ENCODE results near the gene GPR160.

GPR160 gene

DNA sequence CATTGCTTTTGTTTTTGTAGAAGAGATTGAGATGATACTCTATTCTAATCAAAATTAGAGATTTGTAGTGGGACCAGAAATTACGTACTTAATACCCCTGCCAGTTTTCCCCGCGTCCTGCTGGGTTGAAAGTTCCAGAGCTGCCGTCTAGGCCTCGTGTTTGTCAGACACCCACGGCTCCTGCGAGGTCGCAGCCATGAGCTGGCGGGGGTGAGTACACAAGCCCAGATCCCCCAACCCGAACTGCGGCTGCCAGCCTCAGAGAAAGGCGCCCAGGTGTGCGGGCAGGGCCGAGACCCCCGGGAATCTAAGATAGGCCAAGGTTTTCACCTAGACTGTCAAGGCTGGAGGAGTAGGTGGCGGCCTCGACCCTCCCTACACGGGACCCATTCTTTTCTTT, 26.3 kb downstream of the GPR160 start:
- DNase-seq (ENCODE audit: low spot score) = no peak

DNA sequence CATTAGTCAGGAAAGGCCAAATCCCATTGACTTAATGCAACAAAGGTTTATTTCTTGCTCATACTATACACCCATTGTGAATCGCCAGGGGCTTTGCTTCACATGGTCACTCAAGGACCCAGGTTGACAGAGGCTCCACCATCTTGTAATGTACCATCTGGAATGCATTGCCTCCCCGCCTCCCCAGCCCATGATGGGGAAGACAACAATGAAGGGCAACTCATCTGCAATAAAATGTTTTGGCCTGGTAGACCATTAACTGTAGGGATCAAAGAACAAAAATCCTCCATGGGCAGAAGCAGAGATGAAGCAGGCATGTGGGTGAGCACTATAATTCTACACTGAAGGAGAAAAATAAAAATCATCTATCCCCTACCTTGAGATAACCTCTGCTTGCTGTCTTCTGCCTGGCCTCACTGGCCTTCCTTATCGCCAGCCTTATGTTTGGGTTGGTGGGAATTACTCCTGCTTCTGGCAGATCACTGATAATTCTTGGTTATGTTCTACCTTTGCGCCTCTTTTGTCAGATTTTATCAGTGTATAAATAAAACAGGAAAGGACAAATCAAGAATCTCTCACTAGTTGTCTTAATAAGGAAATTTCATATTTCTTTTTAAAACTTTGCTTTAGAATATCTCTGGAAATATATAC, 37.8 kb downstream of the GPR160 start:
- no peak for DNase-seq (ENCODE audit: low spot score)

DNA sequence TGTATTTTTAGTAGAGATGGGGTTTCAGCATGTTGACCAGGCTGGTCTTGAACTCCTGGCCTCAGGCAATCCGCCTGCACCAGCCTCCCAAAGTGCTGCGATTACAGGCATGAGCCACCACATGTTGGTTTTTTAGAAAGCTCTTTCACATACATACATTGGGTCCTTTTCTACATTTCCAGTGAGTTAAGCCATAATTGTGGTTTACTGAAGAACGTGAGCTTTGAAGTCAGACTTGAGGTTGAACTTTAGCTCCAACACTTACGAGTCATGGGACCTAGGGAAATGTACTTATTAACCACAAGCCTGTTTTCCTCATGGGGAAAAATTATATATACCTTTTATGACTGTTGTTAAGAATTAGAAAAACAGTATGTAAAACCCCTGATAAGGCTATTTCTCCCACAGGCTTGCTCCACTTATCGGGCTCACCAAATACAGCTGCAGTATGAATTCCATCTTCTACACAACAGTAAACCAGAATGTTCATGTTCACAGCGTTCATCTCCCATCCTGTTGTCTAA, 39.0 kb downstream of the GPR160 start:
- DNase-seq (ENCODE audit: low spot score) = peak; percentile 6

DNA sequence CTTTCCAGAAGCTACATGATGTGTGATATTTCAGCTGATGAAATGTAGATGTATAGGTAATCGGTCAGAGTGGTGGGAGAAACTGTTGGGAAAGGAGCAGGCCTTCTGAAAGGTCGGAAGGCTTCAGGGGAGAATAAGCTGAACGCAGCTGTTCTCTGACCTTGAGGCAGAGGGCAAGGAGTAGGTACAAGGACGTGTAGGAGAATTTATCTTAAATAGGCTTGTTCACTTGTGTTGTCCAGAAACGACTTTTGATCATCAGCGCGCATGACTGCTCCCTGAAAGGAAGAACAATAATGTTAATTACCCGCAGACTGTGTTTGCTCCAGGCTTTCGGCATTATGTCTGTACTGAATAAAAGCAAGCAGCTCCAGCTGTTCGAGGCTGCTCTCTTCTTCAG, 39.6 kb downstream of the GPR160 start:
- no peak for DNase-seq (ENCODE audit: low spot score)

DNA sequence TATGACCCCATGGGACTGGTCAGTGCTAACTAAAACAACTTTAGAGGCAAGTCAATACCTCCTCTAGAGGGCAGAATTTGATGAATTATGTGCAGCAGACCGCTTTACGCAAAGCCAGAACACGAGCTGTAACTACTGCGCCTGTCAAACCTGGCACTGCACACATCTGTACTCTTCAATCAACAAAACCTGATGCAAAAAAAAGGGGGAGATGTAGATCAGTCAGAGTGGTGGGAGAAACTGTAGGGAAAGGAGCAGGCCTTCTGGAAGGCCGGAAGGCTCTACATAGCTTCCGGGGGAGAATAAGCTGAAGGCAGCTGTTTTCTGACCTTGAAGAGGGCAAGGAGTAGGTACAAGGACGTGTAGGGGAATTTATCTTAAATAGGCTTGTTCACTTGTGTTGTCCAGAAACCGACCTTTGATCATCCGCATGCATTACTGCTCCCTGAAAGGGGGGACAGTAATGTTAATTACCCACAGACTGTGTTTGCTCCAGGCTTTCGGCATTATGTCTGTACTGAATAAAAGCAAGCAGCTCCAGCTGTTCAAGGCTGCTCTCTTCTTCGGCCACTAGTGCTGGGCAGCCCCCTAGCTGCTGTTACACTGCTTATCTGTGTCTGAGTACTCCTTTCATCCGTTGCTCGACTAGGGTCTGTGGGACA, 41.0 kb downstream of the GPR160 start:
- no peak for DNase-seq (ENCODE audit: low spot score)

DNA sequence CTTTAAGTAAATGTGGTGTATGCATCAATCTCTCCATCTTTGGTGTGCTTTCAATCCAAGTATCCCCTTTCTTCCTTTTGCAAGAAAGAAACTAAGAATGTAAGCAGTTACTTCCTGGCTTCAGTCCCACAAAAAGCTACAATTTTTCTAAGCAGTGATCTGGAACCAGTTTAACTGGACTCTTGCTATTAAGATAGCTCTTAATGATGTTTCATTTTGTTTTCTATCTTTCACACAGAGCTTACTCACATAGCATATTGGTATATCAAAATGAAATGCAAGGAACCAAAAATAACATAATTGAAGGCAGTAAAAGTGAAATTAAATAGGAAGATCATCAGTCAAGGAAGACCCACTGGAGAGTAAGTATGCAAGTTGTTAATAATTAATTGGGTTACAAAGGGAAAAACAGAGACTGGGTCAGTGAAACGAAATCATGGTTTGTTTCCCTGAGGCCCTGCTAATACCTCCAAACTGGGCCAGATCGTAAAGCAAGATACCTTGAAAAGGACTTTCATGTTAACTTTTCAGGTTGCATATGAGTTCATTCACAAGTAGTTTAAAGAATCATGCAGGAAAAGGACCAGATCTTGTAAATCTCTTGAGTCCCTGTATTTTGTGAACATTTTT, 41.9 kb downstream of the GPR160 start:
- no peak for DNase-seq (ENCODE audit: low spot score)

DNA sequence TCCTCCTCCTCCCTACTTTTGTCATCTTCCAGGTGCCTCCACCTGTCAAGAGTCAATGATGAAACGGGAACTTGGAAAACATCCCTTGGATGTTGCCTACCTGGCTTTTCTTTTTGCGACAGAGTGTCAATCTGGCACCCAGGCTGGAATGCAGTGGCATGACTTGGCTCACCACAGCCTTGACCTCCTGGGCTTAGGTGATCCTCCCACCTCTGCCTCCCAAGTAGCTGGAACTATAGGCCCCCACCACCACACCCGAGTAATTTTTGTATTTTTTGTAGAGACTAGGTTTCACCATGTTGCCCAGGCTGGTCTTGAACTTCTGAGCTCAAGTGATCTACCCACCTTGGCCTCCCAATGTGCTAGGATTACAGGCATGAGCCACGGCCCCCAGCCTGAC, 42.8 kb downstream of the GPR160 start:
- no peak for DNase-seq (ENCODE audit: low spot score)

DNA sequence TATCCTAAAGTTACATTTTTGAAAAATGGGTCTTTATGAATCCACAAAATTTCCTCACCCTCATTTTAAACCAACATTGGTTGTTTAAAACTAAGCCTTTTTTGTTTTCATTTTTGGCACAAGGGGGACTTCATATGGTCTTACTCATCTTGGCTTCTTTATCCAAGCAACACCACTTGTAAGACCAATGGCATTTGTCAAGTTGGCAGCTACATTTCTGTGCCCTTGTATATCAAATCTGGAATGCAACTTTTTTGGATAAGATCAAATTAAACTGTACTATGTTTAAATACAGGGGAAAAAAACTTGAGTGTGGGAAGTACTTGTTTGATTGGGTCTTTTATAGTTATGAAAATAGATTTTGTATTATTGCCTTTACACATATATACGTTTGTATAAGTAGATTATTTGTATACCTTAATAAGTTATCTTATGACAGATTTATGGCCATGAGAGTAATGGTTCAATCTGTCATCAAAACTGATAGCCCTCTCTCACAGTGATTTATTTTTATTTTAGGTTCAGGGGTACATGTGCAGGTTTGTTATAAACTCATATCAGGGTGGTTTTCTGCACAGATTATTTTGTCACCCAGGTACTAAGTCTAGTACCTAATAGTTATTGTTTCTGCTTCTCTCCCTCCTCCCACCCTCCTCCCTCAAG, 43.4 kb downstream of the GPR160 start:
- DNase-seq (ENCODE audit: low spot score) = peak; percentile 53

DNA sequence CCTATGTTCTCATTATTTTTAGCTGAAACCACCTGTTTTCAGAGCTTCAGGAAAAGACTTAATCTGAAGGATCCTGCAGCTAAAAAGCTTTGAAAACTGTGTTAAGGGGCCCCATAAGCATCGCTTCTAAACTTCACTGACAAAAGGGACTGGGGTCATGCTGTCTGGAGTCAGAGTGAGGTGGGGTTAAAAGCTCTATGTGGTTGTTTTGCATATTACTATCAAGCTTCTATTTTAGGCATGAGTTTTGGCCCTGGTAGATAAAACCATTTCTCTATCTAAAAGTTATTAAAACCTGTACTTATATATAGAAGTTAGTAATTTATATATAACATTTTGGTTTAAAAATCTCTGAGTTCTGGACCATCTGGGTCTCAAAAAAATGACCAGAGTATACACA, 45.5 kb downstream of the GPR160 start:
- no peak for DNase-seq (ENCODE audit: low spot score)

DNA sequence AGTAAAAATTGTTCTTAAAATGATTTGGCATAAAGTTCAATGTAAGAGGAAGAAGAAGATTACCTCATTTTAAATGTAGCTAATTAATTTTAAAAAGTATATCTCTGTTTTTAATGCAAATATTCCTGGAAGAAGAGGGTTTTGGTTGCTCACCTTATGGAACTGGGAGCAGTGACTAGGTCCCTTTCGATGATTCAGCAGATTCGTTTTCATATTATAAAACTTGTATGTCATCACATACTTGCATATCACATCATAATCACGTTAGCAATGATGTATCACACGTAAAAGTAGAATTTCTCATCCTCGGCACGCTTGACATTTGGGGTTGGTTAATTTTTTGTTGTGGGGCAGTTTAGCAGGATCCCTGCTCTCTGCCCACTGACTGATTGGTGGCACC, 47.6 kb downstream of the GPR160 start:
- no peak for DNase-seq (ENCODE audit: low spot score)

DNA sequence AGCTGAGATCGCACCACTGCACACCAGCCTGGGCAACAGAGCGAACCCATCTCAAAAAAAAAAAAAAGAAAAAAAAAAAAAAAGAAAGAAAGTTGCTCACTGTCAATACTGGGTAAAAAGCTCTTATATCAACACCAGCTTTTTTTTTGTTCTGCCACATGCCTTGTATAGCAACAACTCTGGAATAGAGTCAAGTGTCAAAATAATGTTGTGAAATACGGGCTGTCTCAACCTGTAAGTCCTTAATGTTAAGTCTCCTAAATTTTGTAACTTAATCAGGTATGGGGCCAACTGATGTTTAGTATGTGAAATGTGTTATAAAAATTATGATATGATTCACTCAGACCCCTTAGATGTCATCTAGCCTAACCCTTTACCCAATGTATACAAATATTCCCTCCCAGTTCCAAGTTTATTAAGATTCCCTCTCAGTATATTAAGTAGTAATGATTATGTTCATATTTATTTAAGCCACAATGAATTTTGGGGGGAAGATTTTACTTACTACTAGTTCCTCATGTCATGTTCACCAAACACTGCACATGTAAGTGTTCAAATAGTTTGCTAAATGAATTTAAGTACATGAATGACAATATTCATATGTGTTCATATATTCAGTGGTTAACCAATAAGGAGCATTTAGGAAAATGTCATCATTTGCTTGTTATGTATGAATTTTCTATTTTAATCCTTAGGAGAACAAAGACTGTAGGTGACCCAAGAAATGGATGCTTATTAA, 52.2 kb downstream of the GPR160 start:
- no peak for DNase-seq (ENCODE audit: low spot score)

DNA sequence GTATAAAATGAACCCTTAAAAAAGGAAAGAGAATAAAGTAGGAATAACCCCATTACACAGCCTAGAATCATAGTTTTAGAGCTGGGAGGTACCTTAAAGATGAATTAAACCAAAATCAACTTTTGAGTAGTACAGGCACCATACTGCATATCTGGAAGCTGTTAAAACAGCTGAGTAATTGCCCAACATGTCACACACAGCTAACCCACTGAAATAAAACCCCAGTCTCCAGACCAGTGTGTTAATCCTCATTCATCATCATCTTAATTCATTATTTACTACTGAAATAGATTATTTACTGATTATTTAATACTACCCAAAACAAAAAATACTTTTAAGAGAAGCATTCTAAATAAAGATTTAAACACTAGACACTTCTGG, 52.8 kb downstream of the GPR160 start:
- no peak for DNase-seq (ENCODE audit: low spot score)

DNA sequence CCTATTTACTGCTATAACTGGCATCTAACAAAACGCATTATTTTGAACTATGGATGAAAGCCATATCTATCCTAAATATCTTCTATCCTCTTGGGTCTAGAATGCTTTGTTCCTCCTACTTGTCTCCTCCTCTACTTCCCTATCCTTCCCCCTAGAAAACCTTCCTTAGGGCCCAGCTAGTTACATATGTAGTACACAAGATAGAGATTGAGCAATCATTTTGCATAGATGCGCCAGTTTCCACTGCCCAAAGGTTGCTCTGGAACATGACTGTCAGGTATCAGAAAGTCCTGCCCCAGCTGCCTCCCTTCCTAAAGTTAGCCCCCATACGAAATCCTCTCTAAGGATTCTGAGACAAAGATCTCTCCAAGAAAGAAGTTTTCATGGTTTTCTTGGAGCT, 55.1 kb downstream of the GPR160 start:
- DNase-seq (ENCODE audit: low spot score) = no peak

DNA sequence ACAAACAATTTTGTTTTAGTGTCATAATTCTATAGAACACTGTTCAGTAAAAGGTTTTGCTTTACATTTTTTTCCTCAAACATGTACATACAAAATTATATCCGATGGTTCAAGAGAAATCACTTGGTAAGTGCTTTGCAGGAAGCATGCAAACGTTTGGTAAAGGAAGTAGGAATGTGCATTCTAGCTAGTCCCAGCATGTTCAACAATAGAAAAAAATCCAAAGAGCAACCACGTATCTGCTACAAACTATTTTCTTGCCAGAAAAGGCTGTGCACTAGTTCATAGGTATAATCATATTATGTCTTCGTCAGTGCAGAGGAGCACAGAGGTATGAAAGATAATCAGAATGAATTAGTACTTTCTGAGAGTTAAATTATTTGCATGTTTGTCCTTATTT, 58.0 kb downstream of the GPR160 start:
- DNase-seq (ENCODE audit: low spot score) = no peak

DNA sequence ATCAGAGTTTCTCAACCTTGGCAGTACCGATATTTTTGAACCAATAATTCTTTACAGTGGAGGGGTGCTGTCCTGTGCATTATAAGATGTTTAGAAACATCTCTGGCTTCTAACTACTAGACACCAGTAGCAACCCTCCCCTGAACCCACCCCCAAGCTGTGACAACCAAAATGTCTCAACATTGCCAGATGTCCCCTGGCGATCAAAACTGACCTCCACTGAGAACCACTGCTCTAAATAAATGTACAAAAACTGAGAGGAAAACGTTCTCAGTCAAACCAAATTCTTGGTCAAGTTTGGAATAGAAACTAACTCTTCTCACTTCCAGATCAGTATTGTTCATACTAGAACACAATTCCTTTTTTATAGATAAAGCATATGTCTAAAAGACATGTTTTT, 58.5 kb downstream of the GPR160 start:
- no peak for DNase-seq (ENCODE audit: low spot score)

DNA sequence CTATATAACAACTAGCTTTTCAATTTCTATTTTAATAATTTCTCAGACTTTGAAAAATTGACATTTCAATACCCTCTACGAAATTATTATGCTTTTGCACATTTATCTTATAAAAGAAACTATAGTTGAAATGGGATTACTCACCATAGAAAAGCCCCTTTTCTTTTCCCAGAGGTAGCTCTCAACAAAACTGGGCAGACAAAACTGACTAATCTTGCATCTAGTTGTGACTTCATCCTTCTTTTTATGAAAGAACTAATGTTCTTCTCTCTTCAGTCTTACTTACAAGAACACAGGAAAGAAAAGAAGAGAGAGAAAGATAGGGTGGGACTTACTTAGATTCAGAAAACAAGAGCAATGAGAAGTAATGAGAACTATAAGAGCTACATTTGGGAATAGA, 61.0 kb downstream of the GPR160 start:
- no peak for DNase-seq (ENCODE audit: low spot score)

DNA sequence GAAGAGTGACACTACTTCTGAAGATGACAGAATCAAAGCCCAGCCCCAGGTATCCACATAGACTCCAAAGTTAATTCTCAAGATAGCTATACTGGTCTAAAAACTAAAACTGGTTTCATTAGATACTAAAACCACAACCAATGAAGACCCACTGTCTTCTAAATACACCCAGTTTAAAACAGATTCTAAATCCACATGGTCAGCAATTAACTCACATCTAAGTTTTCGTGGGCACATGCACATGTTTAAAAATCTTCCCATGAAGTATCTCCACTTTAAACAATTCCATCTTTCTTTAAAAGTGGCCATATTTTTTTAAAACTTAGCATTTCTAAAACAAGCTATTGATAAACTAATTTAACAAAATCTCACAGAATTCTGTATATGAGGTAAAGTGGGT, 63.1 kb downstream of the GPR160 start:
- no peak for DNase-seq (ENCODE audit: low spot score)

DNA sequence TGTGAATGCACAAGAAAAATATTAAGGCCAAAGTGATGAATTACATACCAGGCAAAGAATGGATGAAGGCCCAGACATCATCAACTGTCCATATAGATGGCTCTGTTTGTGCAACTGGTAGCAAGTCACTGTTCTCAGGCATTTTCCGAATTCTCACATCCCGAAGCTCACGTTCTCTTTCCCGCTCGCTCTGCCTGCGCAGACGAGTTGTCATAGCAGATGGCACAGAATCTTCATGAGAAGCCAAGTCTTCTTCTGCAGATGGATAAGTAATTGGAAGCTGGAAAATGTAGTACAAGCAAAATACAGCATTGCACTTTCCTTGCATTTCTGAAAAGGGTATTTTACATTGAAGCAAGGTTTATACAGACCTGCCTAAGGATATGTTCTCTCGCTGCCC, 64.6 kb downstream of the GPR160 start:
- no peak for DNase-seq (ENCODE audit: low spot score)

DNA sequence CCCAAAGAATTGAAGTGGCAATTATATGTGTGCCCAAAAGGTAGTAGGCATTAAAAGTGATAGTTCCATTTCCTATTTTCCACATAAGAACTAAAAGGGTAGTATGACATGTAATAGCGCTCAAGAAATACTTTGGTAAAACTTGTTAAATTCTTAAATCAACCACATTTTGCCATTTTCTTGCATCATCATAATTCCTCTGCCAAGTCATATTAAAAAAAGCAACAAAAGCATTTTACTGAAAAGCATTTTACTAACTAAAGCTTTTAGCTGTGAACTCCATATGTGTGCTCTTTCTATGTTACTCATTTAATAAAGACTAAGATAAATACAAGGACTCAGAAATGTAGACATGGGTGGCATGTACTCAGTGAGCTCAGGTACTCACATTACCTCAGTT, 70.1 kb downstream of the GPR160 start:
- peak; percentile 6 for DNase-seq (ENCODE audit: low spot score)

DNA sequence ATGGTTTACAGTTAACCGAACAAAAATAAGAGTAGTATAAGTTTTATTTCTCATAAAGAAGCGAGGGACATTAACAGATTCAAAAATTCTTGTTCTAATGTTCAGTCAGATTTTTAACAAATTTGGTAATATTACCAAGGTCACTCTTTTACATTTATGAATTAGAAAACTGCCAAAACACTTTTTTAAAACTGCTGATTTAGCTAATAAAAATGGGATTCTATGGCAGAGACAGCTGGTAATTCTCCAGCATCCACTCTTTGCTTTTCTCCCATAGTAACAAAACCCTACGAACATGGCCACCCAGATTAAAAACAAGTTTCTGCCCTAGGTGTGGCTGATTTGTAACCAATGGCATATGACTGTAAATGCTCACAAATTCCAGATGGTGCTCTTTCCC, 71.2 kb downstream of the GPR160 start:
- no peak for DNase-seq (ENCODE audit: low spot score)

DNA sequence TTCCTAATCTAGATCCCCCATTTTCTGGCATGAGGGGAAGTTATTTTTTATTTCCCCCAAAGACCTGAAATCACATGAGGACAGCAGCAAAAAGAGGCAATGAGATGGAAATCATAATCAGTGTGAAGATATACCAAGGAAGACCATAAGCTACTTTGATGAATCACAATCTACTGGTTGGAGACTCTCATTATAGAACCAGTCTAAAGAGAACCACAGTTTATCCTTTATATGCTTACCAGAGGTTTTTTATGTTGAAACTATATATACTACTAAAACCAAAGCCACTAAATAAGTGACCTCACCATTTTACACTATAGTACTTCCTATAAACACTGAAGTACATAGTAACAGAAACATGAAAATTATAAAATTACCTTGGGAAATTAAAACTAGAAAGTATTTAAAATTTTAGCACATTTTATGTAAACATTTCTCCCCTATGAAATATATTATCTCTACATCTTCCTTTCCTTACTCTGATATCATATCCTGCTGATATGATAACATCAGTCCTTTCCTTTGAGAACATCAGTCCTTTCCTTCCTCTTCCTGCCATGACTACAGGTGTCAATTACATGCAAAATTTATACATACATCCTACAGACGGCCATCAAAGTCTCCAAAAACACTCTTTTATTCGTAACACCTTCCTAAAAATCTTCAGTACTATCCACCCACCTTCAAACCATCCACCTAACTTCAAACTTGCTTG, 71.9 kb downstream of the GPR160 start:
- DNase-seq (ENCODE audit: low spot score) = no peak
